Urinary bladder (tissue), 4 donors: Measurements from ENCODE around the gene CLMP. TPM values are rescaled to one million over a fixed set of nuclear protein-coding genes. Genes with fewer than 3 reads are reported as not detected.

Experiments
- DNase-seq: peaks from one replicate; pipeline ENCODE4 v3.0.0-alpha.2; 2015; ENCODE audit errors: extremely low spot score
- H3K27ac ChIP-seq: one replicate; pipeline ENCODE4 v1.5.1; 2013; ENCODE audit warnings: low read depth, mild to moderate bottlenecking, moderate library complexity
- H3K36me3 ChIP-seq: one replicate; pipeline ENCODE4 v1.6.1; 2013; ENCODE audit warnings: mild to moderate bottlenecking, moderate library complexity; ENCODE audit not compliant: insufficient read depth
- H3K4me1 ChIP-seq: one replicate; pipeline ENCODE4 v1.6.1; 2013; ENCODE audit warnings: mild to moderate bottlenecking, moderate library complexity; ENCODE audit not compliant: insufficient read depth
- H3K4me3 ChIP-seq: one replicate; pipeline ENCODE4 v1.5.1; 2013; ENCODE audit warnings: low read depth, low read length
- WGBS: extraction: QIAGEN DNeasy Blood & Tissue Kit; methylation state at CpG from one replicate; pipeline ENCODE4 v1.1.7; 2013; 5-methylcytosine and 5-hydroxymethylcytosine counted together
- polyA plus RNA-seq: library from polyadenylated mRNA; stranded (reverse); fragments of 200-250 nt; gene quantifications from one replicate; pipeline ENCODE4 v1.2.3, GENCODE V29; 2013
- total RNA-seq: library from RNA; depleted of rRNA; stranded (reverse); fragments of >200 nt; gene quantifications from one replicate; pipeline ENCODE4 v1.2.3, GENCODE V29; 2014
- donor health status: healthy with polysubstance abuse.
- donor health status: healthy.

Gene CLMP
- total and polyA plus RNA-seq, 2 donors: 41.0 to 46.0 TPM

DNA sequence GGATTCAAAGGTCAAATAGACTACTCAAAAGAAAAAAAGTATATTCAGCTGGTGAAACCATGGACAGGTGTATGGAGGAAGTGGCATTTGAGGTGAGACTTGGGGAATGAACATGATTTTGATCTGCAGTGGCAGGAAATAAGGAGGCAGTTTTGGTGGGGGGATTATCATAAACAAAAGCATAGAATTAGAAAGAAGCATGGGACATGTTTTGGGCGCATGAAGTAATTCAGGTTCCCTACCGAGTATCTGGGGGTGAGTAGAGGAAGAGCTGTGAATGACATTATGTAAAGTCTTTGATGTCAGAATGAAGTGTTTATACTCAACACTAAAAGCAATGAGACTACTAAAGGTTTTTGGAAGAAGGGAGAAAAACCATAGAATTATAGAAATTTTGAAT, 3.1 kb downstream of the CLMP start:
- Histone ChIP-seq H3K4me1 (no peaks in the 10 kb centered on the region), H3K4me3 (no peak overlapping the region), H3K27ac (no peak overlapping the region), H3K36me3 (no peaks in the 10 kb centered on the region)
- DNase-seq: no peak
- 85% methylated on average over 2 of the region's 2 CpGs for WGBS

DNA sequence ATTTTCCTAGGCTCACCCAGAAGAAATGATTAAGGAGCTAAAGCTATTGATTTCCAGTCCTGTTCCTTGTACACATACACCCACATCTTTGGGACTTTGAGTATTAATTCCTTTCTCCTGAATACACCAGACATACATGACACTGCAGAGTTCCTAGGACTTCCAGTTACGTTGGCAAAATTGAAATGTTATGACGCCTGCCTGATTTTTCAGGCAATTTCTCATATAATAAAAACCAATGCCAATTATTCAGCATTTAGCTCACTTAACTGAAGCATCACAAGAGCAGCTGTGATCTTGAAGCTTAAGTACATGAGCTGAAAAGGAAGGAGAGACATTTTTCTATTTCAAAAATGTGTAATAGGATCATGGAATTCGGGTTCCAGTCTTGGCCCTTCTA, 4.5 kb downstream of the CLMP start:
- Histone ChIP-seq H3K36me3 (no peaks in the 10 kb centered on the region), H3K4me3 (no peak overlapping the region), H3K4me1 (no peaks in the 10 kb centered on the region), H3K27ac (no peak overlapping the region)
- no peak for DNase-seq
- WGBS: 60% methylated on average over 3 of the region's 3 CpGs

DNA sequence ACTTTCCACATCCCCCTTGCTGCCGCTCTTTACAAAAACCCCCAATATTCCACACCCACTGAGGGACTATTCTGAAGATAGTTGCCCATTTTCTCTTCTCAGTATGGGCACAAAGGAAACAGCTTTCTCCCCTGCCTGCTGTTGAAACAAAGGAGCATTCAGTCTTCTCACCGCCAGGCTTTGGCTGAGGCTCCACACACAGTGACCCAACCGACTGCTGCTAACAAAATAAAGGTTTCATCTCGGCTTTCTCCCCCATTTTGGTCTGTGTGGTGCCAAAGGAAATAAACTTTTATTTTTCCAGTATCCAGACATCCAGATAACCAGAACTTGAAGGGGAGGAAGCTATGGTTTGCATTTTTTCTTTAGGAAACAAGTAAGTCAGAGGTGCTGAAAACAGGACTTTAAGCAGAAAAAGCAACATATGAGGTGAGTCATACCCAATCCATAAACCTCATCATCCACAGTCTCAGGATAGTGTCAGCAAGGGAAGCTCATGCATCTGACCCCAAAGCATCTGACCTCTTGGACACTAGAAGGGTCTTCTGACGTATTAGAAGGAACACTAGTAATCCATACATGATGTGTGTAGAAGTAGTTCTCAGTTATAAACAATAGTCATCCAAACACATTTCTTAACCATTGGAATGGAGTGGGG, 6.4 kb downstream of the CLMP start:
- DNase-seq: no peak
- no peak overlapping the region for H3K4me3 ChIP-seq
- H3K4me1 ChIP-seq: no peaks in the 10 kb centered on the region
- WGBS: 19% methylated on average over 5 of the region's 5 CpGs
- no peaks in the 10 kb centered on the region for H3K36me3 ChIP-seq
- H3K27ac ChIP-seq: peak overlapping the region; percentile 42

DNA sequence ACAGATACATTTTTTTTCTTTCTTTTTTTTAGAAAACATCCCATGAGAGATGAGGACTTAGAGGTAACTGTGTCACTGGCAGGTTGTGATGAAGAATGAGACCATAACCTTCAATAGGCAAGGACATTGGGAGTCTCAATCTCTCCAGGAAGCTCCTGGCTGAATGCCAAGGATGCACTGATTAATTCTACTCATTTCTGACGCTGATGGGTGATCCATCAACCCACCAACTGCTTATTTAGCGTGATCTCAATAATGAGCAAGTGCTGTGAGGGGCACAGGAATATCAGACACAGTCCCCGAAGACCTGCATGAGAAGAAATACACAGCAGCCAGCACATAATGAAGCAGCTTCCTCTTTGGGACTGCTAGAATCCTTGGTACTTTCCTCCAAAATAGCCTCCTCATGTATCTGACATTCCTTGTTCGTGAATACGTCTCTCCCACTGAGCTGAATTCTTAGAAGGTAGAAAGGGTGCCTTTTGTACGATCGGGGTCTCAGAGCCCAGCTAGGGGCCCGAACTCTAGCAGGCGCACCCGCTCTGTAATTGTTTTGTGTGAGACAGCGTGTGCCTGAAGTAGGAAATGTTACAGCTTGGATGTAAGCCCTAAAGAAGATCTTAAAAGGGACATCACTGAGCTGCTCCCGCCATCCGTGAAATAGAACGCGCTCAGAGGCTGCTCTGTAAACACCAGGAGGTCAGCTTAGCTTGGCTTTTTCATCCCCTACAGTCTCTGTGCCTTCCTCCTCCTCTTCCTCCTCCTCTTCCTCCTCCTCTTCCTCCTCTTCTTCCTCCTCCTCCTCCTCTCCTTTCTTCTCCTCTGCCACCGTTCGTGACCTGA, 7.2 kb downstream of the CLMP start:
- Histone ChIP-seq H3K4me3 (no peak overlapping the region), H3K4me1 (no peaks in the 10 kb centered on the region), H3K27ac (peak overlapping the region; percentile 42), H3K36me3 (no peaks in the 10 kb centered on the region)
- 19% methylated on average over 17 of the region's 17 CpGs for WGBS
- no peak for DNase-seq

DNA sequence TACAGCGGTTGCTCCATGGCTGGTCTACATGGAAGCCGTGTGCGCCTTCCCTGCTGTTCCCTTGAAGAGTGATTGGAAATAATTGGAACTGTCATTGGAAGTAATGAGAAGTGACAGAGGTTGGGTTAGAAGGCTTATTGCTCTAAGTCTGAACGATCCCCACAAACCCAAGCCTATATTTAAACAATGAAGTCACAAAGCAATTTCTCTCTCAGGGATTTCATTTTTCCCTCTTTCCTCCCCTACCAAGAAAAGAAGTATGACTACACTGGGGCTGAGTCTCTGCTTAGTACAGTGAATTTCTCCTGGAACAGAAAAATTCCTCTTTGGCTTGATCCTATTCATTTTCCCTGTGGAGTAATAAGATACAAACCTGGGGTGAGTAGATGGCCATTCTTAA, 7.8 kb downstream of the CLMP start:
- DNase-seq: no peak
- Histone ChIP-seq H3K27ac (no peak overlapping the region), H3K36me3 (no peaks in the 10 kb centered on the region), H3K4me3 (no peak overlapping the region), H3K4me1 (no peaks in the 10 kb centered on the region)
- 78% methylated on average over 4 of the region's 4 CpGs for WGBS

DNA sequence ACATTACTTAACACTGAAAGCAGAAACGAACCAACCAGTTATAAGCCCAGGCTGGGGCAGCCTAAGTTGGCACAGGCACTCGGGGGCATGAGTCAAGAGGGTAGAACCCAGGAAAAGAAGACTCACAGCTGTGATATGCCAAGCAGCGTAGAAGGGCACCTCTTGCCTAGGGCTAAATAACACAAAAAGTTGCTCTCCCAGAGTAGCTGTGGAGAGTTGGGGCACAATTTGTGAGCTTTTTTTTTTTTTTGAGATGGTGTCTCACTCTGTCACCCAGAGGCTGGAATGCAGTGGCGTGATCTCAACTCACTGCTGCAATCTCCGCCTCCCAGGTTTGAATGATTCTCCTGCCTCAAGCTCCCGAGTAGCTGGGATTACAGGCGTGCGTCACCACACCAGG, 8.8 kb downstream of the CLMP start:
- no peak overlapping the region for H3K4me3 ChIP-seq
- WGBS: 85% methylated on average over 8 of the region's 8 CpGs
- H3K4me1 ChIP-seq: no peaks in the 10 kb centered on the region
- DNase-seq: no peak
- H3K27ac ChIP-seq: no peak overlapping the region
- H3K36me3 ChIP-seq: no peaks in the 10 kb centered on the region

DNA sequence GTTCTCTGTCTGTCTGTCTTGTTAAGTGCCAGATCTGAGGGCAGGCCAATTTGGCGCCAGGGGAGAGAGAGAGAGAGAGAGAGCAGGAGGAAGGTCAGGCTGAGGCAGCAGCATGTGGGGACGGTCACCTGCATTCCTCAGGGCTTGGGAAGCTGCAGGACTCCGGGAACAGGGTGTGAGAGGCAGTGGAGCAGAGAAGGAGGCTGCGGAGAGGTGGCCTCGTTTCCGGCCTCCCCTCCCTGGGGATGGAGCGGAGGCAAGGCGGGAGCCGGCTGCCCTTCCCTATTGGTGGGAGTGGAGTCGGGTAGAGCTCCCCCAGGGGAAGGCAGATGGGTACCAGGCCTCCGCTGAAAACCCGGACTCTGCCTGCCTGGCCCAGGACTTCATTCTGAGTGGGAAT, 9.7 kb downstream of the CLMP start:
- Histone ChIP-seq H3K4me3 (no peak overlapping the region), H3K4me1 (no peaks in the 10 kb centered on the region), H3K27ac (no peak overlapping the region), H3K36me3 (no peaks in the 10 kb centered on the region)
- no peak for DNase-seq
- 74% methylated on average over 12 of the region's 12 CpGs for WGBS

DNA sequence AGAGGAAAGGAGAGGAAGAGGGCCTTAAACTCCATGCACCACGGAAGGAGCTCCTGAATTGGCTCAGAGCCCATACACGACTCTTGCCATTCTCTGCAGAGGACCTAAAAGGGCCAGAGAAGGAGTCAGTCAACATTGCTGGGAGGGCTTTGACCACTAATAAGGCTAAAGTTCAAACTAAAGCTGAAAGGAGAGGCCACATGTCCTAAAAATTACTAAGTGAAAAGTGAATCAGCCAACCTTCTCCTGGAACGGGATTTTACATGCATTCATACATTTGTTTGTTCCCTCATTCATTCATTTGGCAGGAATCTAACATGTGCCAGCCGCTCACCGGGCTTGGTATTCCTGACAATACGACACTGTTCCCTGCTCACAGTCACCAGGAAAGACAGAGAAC, 10.5 kb downstream of the CLMP start:
- no peaks in the 10 kb centered on the region for H3K4me1 ChIP-seq
- H3K36me3 ChIP-seq: no peaks in the 10 kb centered on the region
- WGBS: 62% methylated on average over 6 of the region's 6 CpGs
- H3K4me3 ChIP-seq: no peak overlapping the region
- H3K27ac ChIP-seq: no peak overlapping the region
- no peak for DNase-seq

DNA sequence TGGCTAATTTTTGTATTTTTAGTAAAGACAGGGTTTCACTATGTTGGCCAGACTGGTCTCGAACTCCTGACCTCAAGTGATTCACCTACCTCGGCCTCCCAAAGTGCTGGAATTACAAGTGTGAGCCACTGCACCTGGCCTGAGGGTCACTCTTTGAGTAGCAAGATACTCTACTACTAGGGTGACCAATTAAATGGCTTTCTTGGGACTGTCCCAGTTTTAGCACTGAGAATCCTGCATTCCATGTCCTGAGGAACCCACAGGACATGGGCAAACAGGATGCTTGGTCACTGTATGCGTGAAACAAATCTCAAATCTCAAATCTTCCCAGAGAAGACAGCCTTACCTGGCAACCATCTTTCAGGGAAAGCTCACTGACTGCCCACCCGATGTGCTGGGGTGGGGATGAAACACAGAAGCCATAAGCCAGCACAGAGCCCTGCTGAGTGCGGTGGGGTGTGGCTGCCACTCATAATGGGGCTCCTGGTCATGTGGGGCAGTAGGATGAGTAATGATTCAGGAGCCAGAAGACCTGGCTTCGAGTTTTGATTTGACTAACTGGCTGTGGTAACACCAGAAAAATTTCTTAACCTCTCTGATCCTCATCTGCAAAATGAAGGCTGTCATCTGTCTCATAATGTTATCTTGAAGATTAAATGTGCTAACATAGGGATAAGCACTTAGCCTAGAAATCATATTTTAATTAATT, 11.5 kb downstream of the CLMP start:
- Histone ChIP-seq H3K4me3 (no peak overlapping the region), H3K27ac (no peak overlapping the region), H3K36me3 (no peaks in the 10 kb centered on the region), H3K4me1 (no peaks in the 10 kb centered on the region)
- no peak for DNase-seq
- 81% methylated on average over 6 of the region's 6 CpGs for WGBS

DNA sequence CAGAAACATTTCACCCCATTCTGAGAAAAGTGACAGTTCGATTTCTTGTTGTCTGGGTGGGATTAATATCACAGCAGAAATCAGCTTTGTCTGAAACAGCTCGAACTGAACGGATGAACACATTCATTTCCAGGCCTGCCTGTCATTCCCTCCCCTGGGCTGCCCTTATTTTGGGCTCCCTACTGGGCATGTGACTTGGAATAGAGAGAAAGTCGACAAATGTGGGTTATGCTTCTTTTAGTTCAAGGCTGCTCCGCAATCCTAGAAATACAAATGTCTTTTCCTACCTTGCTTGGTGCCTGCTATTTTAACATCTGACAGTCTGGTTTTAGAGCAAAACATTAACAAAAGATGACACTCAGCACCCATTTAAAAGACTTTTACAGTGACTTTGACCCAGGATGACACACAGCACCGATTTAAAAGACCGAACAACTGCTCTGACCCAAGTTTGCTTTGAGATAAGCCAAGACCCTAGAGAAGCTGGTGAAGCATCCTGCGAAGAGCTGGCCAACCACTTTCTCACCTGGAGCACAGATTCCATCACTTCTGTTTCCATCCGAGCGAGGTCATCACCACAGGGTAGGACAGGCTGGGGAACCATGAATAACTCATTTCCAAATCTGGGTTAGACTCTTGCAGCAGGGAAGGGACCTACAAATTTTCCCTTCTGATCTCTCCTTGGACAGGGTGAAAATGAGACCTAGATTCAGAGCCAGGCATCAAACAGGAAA, 13.1 kb downstream of the CLMP start:
- no peak for DNase-seq
- Histone ChIP-seq H3K4me1 (no peaks in the 10 kb centered on the region), H3K4me3 (no peak overlapping the region), H3K36me3 (no peaks in the 10 kb centered on the region), H3K27ac (no peak overlapping the region)
- WGBS: 86% methylated on average over 10 of the region's 10 CpGs

DNA sequence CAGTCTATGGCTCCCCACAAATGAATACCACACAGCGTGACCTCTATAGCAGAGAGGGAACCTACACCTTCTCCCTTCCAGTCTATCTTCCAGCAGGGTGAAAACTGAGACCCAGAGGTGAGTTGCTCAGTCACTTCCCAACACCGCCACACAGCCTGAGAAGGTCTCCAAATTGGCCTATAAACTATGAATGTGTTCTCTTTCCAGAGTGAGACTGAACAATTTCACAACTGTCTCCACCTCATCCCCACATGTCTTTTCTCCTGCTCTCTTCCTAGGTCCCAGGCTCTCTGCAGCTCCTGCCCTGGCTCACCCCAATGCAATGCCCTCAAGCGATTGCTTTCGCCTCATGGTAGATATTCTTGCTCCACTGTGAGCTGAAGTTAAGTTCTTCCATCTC, 14.0 kb downstream of the CLMP start:
- Histone ChIP-seq H3K36me3 (no peaks in the 10 kb centered on the region), H3K27ac (no peak overlapping the region), H3K4me3 (no peak overlapping the region), H3K4me1 (no peaks in the 10 kb centered on the region)
- no peak for DNase-seq
- WGBS: 96% methylated on average over 4 of the region's 4 CpGs

DNA sequence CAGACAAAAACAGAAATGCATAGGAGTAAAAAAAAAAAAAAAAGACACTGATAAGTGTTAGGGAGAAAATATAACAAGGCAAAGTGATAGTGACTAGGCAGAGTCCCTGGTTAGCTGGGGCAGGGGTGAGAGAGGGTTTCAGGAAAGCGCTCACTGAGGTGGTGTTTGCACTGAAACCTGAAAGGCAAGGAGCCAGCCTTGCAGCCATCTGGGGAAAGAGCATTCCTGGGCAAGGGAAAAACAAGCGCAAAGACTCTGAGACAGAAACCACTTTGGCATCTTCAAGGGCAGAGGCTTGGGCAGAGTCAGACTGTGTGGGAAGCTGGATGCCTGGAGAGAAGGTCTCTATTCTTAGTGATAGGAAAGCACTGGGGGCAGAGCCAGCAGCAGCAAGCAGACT, 14.5 kb downstream of the CLMP start:
- no peak overlapping the region for H3K4me3 ChIP-seq
- WGBS: 92% methylated on average over 2 of the region's 2 CpGs
- no peaks in the 10 kb centered on the region for H3K36me3 ChIP-seq
- H3K4me1 ChIP-seq: no peaks in the 10 kb centered on the region
- no peak for DNase-seq
- no peak overlapping the region for H3K27ac ChIP-seq

DNA sequence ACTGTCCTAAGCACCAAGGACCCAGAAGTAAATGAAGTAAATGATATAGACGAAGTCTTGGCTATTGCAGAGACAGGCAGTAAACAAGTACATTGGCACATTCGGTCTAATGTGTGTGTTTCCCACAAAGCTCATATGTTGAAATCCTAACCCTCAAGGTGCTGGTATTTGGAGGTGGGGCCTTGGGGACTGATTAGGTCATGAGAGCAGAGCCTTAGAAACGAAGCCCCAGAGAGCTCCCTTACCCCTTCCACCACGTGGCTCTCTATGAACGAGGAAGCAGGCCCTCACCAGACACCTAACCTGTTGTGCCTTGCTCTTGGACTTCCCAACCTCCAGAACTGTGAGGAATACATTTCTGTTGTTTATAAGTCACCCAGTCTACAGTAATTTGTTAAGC, 14.9 kb downstream of the CLMP start:
- Histone ChIP-seq H3K4me3 (no peak overlapping the region), H3K4me1 (no peaks in the 10 kb centered on the region), H3K27ac (no peak overlapping the region), H3K36me3 (no peaks in the 10 kb centered on the region)
- DNase-seq: no peak
- 74% methylated on average over 5 of the region's 5 CpGs for WGBS
